ENCODE measurements around the gene NAV3.

The NAV3 gene

GRCh38 chr12:77992760-77993159 is 162.1 kb downstream of the NAV3 start:
- DNase-seq = no peak

GRCh38 chr12:77993658-77994057 is 163.0 kb downstream of the NAV3 start:
- no peak for DNase-seq

- DNase-seq = no peak
Measured at GRCh38 chr12:77995436-77996167, 164.9 kb downstream of the NAV3 start.

GRCh38 chr12:77996670-77997069 is 166.0 kb downstream of the NAV3 start:
- DNase-seq = no peak

GRCh38 chr12:77998236-77998786 is 167.6 kb downstream of the NAV3 start:
- DNase-seq = no peak

GRCh38 chr12:77999074-77999715 is 168.5 kb downstream of the NAV3 start:
- no peak for DNase-seq

- DNase-seq = no peak
Measured at GRCh38 chr12:78002878-78003277, 172.2 kb downstream of the NAV3 start.

- no peak for DNase-seq
Measured at GRCh38 chr12:78004249-78005093, 173.8 kb downstream of the NAV3 start.

GRCh38 chr12:78005094-78005492 is 174.4 kb downstream of the NAV3 start:
- no peak for DNase-seq

- DNase-seq = no peak
Measured at GRCh38 chr12:78007173-78007572, 176.5 kb downstream of the NAV3 start.

- no peak for DNase-seq
Measured at GRCh38 chr12:78009031-78009430, 178.3 kb downstream of the NAV3 start.

- no peak for DNase-seq
Measured at GRCh38 chr12:78018171-78018910, 187.6 kb downstream of the NAV3 start.

- no peak for DNase-seq
Measured at GRCh38 chr12:78018939-78019338, 188.2 kb downstream of the NAV3 start.

- DNase-seq = no peak
Measured at GRCh38 chr12:78028426-78028825, 197.7 kb downstream of the NAV3 start.

- DNase-seq = no peak
Measured at GRCh38 chr12:78034025-78034424, 203.3 kb downstream of the NAV3 start.

GRCh38 chr12:78035901-78036606 is 205.4 kb downstream of the NAV3 start:
- no peak for DNase-seq

GRCh38 chr12:78036874-78037273 is 206.2 kb downstream of the NAV3 start:
- no peak for DNase-seq

GRCh38 chr12:78037707-78038106 is 207.0 kb downstream of the NAV3 start:
- no peak for DNase-seq

GRCh38 chr12:78038541-78038940 is 207.8 kb downstream of the NAV3 start:
- DNase-seq = no peak

- no peak for DNase-seq
Measured at GRCh38 chr12:78038986-78039385, 208.3 kb downstream of the NAV3 start.

GRCh38 chr12:78040111-78040510 is 209.4 kb downstream of the NAV3 start:
- no peak for DNase-seq

GRCh38 chr12:78050790-78051189 is 220.1 kb downstream of the NAV3 start:
- DNase-seq = no peak
